ENCODE data around the gene OPN4.

The OPN4 gene

GRCh38 chr10:86647773-86648703, 6.3 kb upstream of the OPN4 start:
- H3K27me3 ChIP-seq (replicated peaks; ENCODE audit: insufficient read depth, low read length), result peaks cover 8% of the 10 kb centered on the region; the same call in 1 of the 2 replicates
- H3F3A ChIP-seq (ENCODE audit: insufficient read depth, low read length), result no peaks in the 10 kb centered on the region
- DNase-seq, result no peak
- H3K9me3 ChIP-seq (replicated peaks; ENCODE audit: insufficient read depth, low read length), result no peaks in the 10 kb centered on the region
- no peak overlapping the region for H3K4me2 ChIP-seq (ENCODE audit: low read depth, low read length)
- no peaks in the 10 kb centered on the region for H3K36me3 ChIP-seq (replicated peaks; ENCODE audit: insufficient read depth, low read length)
- H3K4me3 ChIP-seq (ENCODE audit: low read length), result no peak overlapping the region
- TF ChIP-seq EZH2phosphoT487 (IDR thresholded peaks at IDR 0.05; ENCODE audit: low read length), result no peak
- TF ChIP-seq EZH2 (optimal IDR thresholded peaks at IDR 0.05; ENCODE audit: low read depth, low read length), result no peak
- no peak for TF ChIP-seq CTCF (IDR thresholded peaks at IDR 0.05; ENCODE audit: low read length)
- no peaks in the 10 kb centered on the region for H3K79me2 ChIP-seq (ENCODE audit: low read length)
- no peaks in the 10 kb centered on the region for H3K9me2 ChIP-seq (replicated peaks; ENCODE audit: insufficient read depth, low read length)
- H3K27ac ChIP-seq (ENCODE audit: low read length), result no peak overlapping the region
- H4K20me1 ChIP-seq (ENCODE audit: insufficient read depth, low read length), result no peaks in the 10 kb centered on the region
- H2AFZ ChIP-seq (ENCODE audit: low read length), result no peak overlapping the region
- H3K4me1 ChIP-seq (ENCODE audit: low read length), result no peaks in the 10 kb centered on the region
- H3K9ac ChIP-seq (ENCODE audit: low read length), result no peak overlapping the region

GRCh38 chr10:86648704-86649427, 5.5 kb upstream of the OPN4 start:
- Histone ChIP-seq H3K4me2 (ENCODE audit: low read depth, low read length) (no peak overlapping the region), H3K4me1 (ENCODE audit: low read length) (no peaks in the 10 kb centered on the region), H3K36me3 (replicated peaks; ENCODE audit: insufficient read depth, low read length) (no peaks in the 10 kb centered on the region), H4K20me1 (ENCODE audit: insufficient read depth, low read length) (no peaks in the 10 kb centered on the region), H3K79me2 (ENCODE audit: low read length) (no peaks in the 10 kb centered on the region), H3K9ac (ENCODE audit: low read length) (no peak overlapping the region), H3K4me3 (ENCODE audit: low read length) (no peak overlapping the region), H3K27ac (ENCODE audit: low read length) (no peak overlapping the region), H3F3A (ENCODE audit: insufficient read depth, low read length) (no peaks in the 10 kb centered on the region), H3K27me3 (replicated peaks; ENCODE audit: insufficient read depth, low read length) (peaks cover 8% of the 10 kb centered on the region; the same call in 1 of the 2 replicates), H2AFZ (ENCODE audit: low read length) (no peak overlapping the region), H3K9me2 (replicated peaks; ENCODE audit: insufficient read depth, low read length) (no peaks in the 10 kb centered on the region), H3K9me3 (replicated peaks; ENCODE audit: insufficient read depth, low read length) (no peaks in the 10 kb centered on the region)
- DNase-seq, result no peak
- no peak for TF ChIP-seq EZH2 (optimal IDR thresholded peaks at IDR 0.05; ENCODE audit: low read depth, low read length)
- TF ChIP-seq CTCF (IDR thresholded peaks at IDR 0.05; ENCODE audit: low read length), result no peak

- H3K36me3 ChIP-seq (replicated peaks; ENCODE audit: insufficient read depth, low read length), result no peaks in the 10 kb centered on the region
- no peaks in the 10 kb centered on the region for H3K9me3 ChIP-seq (replicated peaks; ENCODE audit: insufficient read depth, low read length)
- TF ChIP-seq EZH2 (optimal IDR thresholded peaks at IDR 0.05; ENCODE audit: low read depth, low read length), result no peak
- no peak for TF ChIP-seq EZH2phosphoT487 (IDR thresholded peaks at IDR 0.05; ENCODE audit: low read length)
- TF ChIP-seq CTCF (IDR thresholded peaks at IDR 0.05; ENCODE audit: low read length), result no peak
- no peaks in the 10 kb centered on the region for H4K20me1 ChIP-seq (ENCODE audit: insufficient read depth, low read length)
- no peak for DNase-seq
- H3K27ac ChIP-seq (ENCODE audit: low read length), result no peak overlapping the region
- H3K4me3 ChIP-seq (ENCODE audit: low read length), result no peak overlapping the region
- H3K79me2 ChIP-seq (ENCODE audit: low read length), result no peaks in the 10 kb centered on the region
- no peak overlapping the region for H3K4me2 ChIP-seq (ENCODE audit: low read depth, low read length)
- H3K27me3 ChIP-seq (replicated peaks; ENCODE audit: insufficient read depth, low read length), result peaks cover 8% of the 10 kb centered on the region; the same call in 1 of the 2 replicates
- H2AFZ ChIP-seq (ENCODE audit: low read length), result no peak overlapping the region
- no peaks in the 10 kb centered on the region for H3K4me1 ChIP-seq (ENCODE audit: low read length)
- no peak overlapping the region for H3K9ac ChIP-seq (ENCODE audit: low read length)
- no peaks in the 10 kb centered on the region for H3K9me2 ChIP-seq (replicated peaks; ENCODE audit: insufficient read depth, low read length)
- no peaks in the 10 kb centered on the region for H3F3A ChIP-seq (ENCODE audit: insufficient read depth, low read length)
Measured at GRCh38 chr10:86649471-86650150, 4.7 kb upstream of the OPN4 start.

Measured in MM.1S (cell line).